ENCODE measurements around the gene ISYNA1.

The ISYNA1 gene

DNA sequence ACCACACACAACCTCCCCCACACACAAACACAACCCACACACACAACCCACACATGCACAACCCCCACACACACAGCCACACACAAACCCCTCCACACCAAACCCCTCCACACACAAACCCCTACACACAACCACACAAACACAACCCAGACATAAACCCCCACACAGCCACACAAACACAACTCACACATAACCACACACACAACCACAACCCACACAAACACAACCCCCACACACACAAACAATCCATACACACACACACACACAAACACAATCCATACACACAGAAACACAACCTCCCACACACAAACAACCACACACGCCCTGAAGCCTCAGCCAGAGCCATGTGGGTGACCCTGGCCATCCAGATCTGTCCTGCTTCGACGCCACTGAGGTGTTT, 30.0 kb upstream of the ISYNA1 start:
- in situ Hi-C loops (cut with MboI; ENCODE audit: low sequenced_read_pairs, unreplicated experiment): no loop called here
- DNase-seq (ENCODE audit: low spot score): no peak
- TF ChIP-seq, protein P1, sequence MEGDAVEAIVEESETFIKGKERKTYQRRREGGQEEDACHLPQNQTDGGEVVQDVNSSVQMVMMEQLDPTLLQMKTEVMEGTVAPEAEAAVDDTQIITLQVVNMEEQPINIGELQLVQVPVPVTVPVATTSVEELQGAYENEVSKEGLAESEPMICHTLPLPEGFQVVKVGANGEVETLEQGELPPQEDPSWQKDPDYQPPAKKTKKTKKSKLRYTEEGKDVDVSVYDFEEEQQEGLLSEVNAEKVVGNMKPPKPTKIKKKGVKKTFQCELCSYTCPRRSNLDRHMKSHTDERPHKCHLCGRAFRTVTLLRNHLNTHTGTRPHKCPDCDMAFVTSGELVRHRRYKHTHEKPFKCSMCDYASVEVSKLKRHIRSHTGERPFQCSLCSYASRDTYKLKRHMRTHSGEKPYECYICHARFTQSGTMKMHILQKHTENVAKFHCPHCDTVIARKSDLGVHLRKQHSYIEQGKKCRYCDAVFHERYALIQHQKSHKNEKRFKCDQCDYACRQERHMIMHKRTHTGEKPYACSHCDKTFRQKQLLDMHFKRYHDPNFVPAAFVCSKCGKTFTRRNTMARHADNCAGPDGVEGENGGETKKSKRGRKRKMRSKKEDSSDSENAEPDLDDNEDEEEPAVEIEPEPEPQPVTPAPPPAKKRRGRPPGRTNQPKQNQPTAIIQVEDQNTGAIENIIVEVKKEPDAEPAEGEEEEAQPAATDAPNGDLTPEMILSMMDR (IDR thresholded peaks at IDR 0.05; ENCODE audit: borderline replicate concordance, control extremely low read depth, extremely low read depth, insufficient read depth, missing control alignments): no peak

DNA sequence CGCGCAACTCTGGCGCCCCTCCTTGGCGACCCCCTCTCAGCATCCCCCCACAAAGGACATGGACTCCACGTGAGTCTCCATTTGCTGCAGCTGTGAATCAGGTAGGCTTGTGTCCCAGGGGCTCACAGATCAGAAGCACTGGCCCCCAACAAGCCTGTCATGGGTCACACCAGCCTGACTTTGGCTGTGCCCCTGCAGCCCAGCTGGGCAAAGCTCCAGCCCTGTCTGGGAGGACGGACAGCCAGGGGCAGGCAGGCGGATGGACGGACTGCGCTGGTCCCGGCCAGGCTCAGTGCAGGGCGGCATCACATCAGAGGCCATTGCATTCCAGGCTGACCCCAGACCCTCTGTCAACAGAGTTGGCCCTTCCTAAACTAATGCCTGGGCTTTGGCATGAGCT, 28.4 kb upstream of the ISYNA1 start:
- DNase-seq (ENCODE audit: low spot score): no peak
- in situ Hi-C loops (cut with MboI; ENCODE audit: low sequenced_read_pairs, unreplicated experiment): no loop called here
- TF ChIP-seq, protein P1 (IDR thresholded peaks at IDR 0.05; ENCODE audit: borderline replicate concordance, control extremely low read depth, extremely low read depth, insufficient read depth, missing control alignments): no peak

DNA sequence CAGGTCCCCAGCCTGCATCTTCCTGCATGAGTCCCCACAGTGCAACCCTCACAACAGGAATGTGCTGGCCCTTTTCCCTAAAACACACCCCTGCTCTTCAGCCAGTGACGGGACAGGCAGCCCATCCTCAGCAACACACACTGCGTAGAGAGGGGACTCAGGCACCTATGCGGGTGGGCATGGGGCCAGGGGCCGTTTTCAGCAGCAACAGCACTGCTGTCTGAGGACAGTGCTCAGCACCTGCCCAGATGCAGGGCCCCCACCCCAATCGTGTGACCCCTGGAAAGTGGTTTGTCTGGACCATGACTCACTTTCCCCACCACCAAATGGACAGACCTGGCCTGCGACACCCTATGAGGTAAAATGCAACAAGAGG, 28.0 kb upstream of the ISYNA1 start:
- TF ChIP-seq, protein P1 (IDR thresholded peaks at IDR 0.05; ENCODE audit: borderline replicate concordance, control extremely low read depth, extremely low read depth, insufficient read depth, missing control alignments): no peak
- in situ Hi-C loops (cut with MboI; ENCODE audit: low sequenced_read_pairs, unreplicated experiment): no loop called here
- no peak for DNase-seq (ENCODE audit: low spot score)

DNA sequence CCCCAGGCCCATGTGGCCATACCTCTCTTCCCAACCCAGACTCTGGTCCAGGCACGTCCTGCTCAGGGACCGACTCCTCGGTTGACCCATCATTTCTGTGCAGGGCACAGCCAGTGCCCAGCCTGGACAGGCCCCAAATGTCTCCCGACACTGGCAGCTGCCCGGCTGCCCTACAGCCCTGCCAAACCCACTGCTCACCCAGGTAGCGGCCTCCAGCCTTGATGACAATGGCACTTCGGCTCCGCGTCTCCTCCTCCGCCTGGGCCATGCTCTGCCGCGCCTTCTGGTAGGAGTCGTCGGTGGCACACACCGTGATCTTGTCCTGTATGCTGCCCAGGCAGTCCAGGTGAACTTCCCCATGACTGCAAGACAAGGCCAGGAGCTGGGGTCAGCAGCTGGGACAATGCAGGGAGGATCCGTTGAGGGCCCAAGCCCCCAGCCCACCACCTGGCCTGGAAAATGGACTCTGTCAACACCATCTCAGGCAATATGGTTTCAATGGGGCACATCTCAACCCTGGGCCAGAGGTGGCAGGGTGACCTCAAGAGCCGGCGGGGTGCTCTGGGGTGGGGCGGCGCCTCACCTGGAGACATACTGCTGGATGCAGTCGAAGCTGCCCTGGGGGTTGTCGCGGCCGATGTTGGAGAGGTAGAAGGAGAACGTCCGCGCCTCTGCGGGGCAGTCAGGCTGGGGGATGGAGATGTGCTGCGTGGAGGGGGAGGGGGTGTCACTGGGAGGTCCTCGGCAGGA, 27.5 kb upstream of the ISYNA1 start:
- in situ Hi-C loops (cut with MboI; ENCODE audit: low sequenced_read_pairs, unreplicated experiment): no loop called here
- DNase-seq (ENCODE audit: low spot score): no peak
- TF ChIP-seq, protein P1 (IDR thresholded peaks at IDR 0.05; ENCODE audit: borderline replicate concordance, control extremely low read depth, extremely low read depth, insufficient read depth, missing control alignments): no peak

DNA sequence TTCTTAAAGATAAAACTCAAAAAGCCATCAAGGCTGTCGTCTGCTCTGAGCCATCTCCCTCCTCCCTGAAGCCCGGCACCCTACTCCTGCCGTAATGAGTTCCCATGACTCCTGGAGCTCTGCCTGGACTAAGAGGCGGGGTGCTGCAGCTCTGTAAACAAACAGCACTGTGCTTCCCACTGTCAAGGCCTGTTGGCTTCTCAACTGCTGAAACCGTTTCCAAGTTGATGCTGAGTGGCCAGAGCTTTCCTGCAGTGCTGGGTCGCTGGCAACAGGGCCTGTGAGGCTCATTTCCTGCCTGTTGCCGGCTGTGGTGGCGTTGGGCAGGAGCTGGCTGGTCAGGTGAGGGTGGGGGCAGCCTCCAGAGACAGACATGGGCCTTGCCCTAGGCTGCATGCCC, 26.7 kb upstream of the ISYNA1 start:
- no peak for DNase-seq (ENCODE audit: low spot score)

DNA sequence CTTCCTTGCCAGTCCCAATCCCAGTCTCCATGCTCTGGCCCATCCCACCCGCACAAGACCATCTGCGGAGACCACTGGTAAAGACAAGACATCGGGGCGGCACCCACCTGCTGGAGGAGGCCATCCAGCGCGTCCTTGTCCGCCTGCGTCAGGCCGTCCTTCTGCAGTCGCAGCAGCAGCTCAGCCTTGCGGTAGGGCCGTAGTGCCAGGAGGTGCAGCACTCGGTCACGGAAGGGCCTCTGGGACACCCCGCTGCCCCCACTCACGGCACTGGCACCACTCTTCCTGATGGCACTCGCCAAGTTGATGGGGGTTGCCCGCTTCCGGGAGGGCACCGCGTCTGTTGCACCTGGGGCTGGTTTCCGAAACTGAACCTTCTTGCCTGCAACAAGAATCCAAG, 23.5 kb upstream of the ISYNA1 start:
- in situ Hi-C loops (cut with MboI; ENCODE audit: low sequenced_read_pairs, unreplicated experiment): no loop called here
- DNase-seq (ENCODE audit: low spot score): no peak
- TF ChIP-seq, protein P1 (IDR thresholded peaks at IDR 0.05; ENCODE audit: borderline replicate concordance, control extremely low read depth, extremely low read depth, insufficient read depth, missing control alignments): no peak

More for the DNA sequence above, 26.7 kb upstream of the ISYNA1 start:
- in situ Hi-C loops (cut with MboI; ENCODE audit: low sequenced_read_pairs, unreplicated experiment): no loop called here
- TF ChIP-seq, protein P1 (IDR thresholded peaks at IDR 0.05; ENCODE audit: borderline replicate concordance, control extremely low read depth, extremely low read depth, insufficient read depth, missing control alignments): no peak
